ENCODE data around the gene TRABD.

Gene TRABD

GRCh38 chr22:50175921-50176849 is 9.5 kb upstream of the TRABD start:
- no peak for DNase-seq

- DNase-seq = no peak
Measured at GRCh38 chr22:50176850-50177536, 8.7 kb upstream of the TRABD start.

GRCh38 chr22:50177537-50178470 is 7.9 kb upstream of the TRABD start:
- DNase-seq = no peak

- no peak for DNase-seq
Measured at GRCh38 chr22:50178471-50178864, 7.2 kb upstream of the TRABD start.

GRCh38 chr22:50178871-50179869 is 6.5 kb upstream of the TRABD start:
- DNase-seq = no peak

- no peak for DNase-seq
Measured at GRCh38 chr22:50179937-50180726, 5.6 kb upstream of the TRABD start.

GRCh38 chr22:50180727-50181521 is 4.8 kb upstream of the TRABD start:
- DNase-seq = no peak

- no peak for DNase-seq
Measured at GRCh38 chr22:50182176-50183081, 3.3 kb upstream of the TRABD start.

GRCh38 chr22:50183141-50183971 is 2.4 kb upstream of the TRABD start:
- no peak for DNase-seq

GRCh38 chr22:50184004-50184901 is 1.5 kb upstream of the TRABD start:
- no peak for DNase-seq

GRCh38 chr22:50184902-50185374 is 775 bp upstream of the TRABD start:
- no peak for DNase-seq

GRCh38 chr22:50186181-50186714 is 535 bp downstream of the TRABD start:
- no peak for DNase-seq

- no peak for DNase-seq
Measured at GRCh38 chr22:50186761-50187523, 1.2 kb downstream of the TRABD start.

- no peak for DNase-seq
Measured at GRCh38 chr22:50188356-50188755, 2.6 kb downstream of the TRABD start.

GRCh38 chr22:50189184-50189848 is 3.6 kb downstream of the TRABD start:
- DNase-seq = no peak
